Naive B cell (primary cell): Measurements from ENCODE around the gene PERP. TPM values are rescaled to one million over a fixed set of nuclear protein-coding genes. Genes with fewer than 3 reads are reported as not detected.

Experiments
- ATAC-seq, 2 donors: fragments of 150-1000 bp; cut with Tn5 transposase; 2 replicates each; pipeline ENCODE4 v1.10.0; 2021; ENCODE audit warnings: low read depth in 2 of 2, mild to moderate bottlenecking in 2 of 2, moderate library complexity in 2 of 2
- DNase-seq: peaks from one replicate; pipeline ENCODE4 v3.0.0; 2022
- H3K27ac Mint-ChIP-seq, 6 donors: one replicate each; pipeline ENCODE4 v1.8.0; 2020 to 2022; ENCODE audit warnings: mild to moderate bottlenecking in 6 of 6, mixed read lengths in 6 of 6, moderate library complexity in 5 of 6, inconsistent platforms in 2 of 6
- H3K27me3 Mint-ChIP-seq, 3 donors: one replicate each; pipeline ENCODE4 v1.8.0; 2021 to 2022; ENCODE audit warnings: mixed read lengths in 3 of 3, mild to moderate bottlenecking in 1 of 3
- H3K36me3 Mint-ChIP-seq, 2 donors: one replicate each; pipeline ENCODE4 v1.8.0; 2020 to 2022; ENCODE audit warnings: mixed read lengths in 2 of 2, inconsistent platforms in 1 of 2, mild to moderate bottlenecking in 1 of 2
- H3K4me1 Mint-ChIP-seq, 3 donors: one replicate each; pipeline ENCODE4 v1.8.0; 2020 to 2022; ENCODE audit warnings: mixed read lengths in 3 of 3, inconsistent platforms in 1 of 3, mild to moderate bottlenecking in 1 of 3, moderate library complexity in 1 of 3
- H3K4me3 Mint-ChIP-seq, 8 donors: one replicate each; pipeline ENCODE4 v1.8.0; 2020 to 2022; ENCODE audit warnings: mild to moderate bottlenecking in 8 of 8, mixed read lengths in 8 of 8, moderate library complexity in 8 of 8, inconsistent platforms in 2 of 8
- H3K9me3 Mint-ChIP-seq, 7 donors: one replicate each; pipeline ENCODE4 v1.8.0; 2020 to 2022; ENCODE audit warnings: mixed read lengths in 7 of 7, mild to moderate bottlenecking in 5 of 7, inconsistent platforms in 2 of 7, moderate library complexity in 1 of 7
- polyA plus RNA-seq, 6 donors: library from polyadenylated mRNA; unstranded; fragments of 300-500 nt; fragmentation: Illumina TruSeq; gene quantifications; one replicate each; pipeline ENCODE4 v1.2.3, GENCODE V29; 2021; ENCODE audit warnings: low read depth in 6 of 6

PERP gene
- polyA plus RNA-seq, 6 donors from 2014 or later, result 0.08 to 0.27 (median 0.13) TPM; not detected in 3

GRCh38 chr6:138115201-138115600, 8.0 kb upstream of the PERP start:
- Mint-ChIP-seq H3K4me1 (peaks cover 5 to 7% (median 7%) of the 10 kb centered on the region in 3 donors), H3K9me3 (peaks cover 0 to 3% (median 0%) of the 10 kb centered on the region in 7 donors), H3K27me3 (peaks cover 29 to 48% (median 35%) of the 10 kb centered on the region in 3 donors), H3K36me3 (peaks cover 0 to 9% of the 10 kb centered on the region in 2 donors), H3K4me3 (no peak overlapping the region), H3K27ac (peak overlapping the region in 1 of 6 donors; percentile 20)
- DNase-seq, result no peak
- ATAC-seq, result peak in 1 of 2 donors; percentile 42

GRCh38 chr6:138113588-138114210, 6.5 kb upstream of the PERP start:
- Mint-ChIP-seq H3K4me3 (no peak overlapping the region), H3K4me1 (peaks cover 5 to 7% (median 7%) of the 10 kb centered on the region in 3 donors)

GRCh38 chr6:138110229-138110628, 3.0 kb upstream of the PERP start:
- DNase-seq (no peak), ATAC-seq (no peak)
- Mint-ChIP-seq H3K4me1 (peaks cover 8 to 22% (median 17%) of the 10 kb centered on the region in 3 donors), H3K4me3 (no peak overlapping the region), H3K27me3 (peaks cover 46 to 62% (median 60%) of the 10 kb centered on the region in 3 donors), H3K36me3 (no peaks in the 10 kb centered on the region), H3K27ac (no peak overlapping the region), H3K9me3 (no peaks in the 10 kb centered on the region)

More at GRCh38 chr6:138113588-138114210, 6.5 kb upstream of the PERP start:
- Mint-ChIP-seq H3K36me3 (no peaks in the 10 kb centered on the region), H3K9me3 (no peaks in the 10 kb centered on the region), H3K27ac (no peak overlapping the region), H3K27me3 (peaks cover 24 to 41% (median 39%) of the 10 kb centered on the region in 3 donors)
- DNase-seq (no peak), ATAC-seq (no peak)

- no peaks in the 10 kb centered on the region for H3K36me3 Mint-ChIP-seq
- H3K4me3 Mint-ChIP-seq, result peak overlapping the region in 1 of 8 donors; percentile 69
- H3K4me1 Mint-ChIP-seq, result peaks cover 8 to 22% (median 17%) of the 10 kb centered on the region in 3 donors
- no peaks in the 10 kb centered on the region for H3K9me3 Mint-ChIP-seq
- ATAC-seq (peak; percentile 40 to 56), DNase-seq (peak; percentile 59)
- no peak overlapping the region for H3K27ac Mint-ChIP-seq
- H3K27me3 Mint-ChIP-seq, result peaks cover 47 to 60% (median 60%) of the 10 kb centered on the region in 3 donors
These were observed 2.1 kb upstream of the PERP start for GRCh38 chr6:138109042-138109997.

- H3K27me3 Mint-ChIP-seq, result peaks cover 49 to 64% (median 57%) of the 10 kb centered on the region in 3 donors
- peak overlapping the region; percentile 87 to 96 (median 91) for H3K4me3 Mint-ChIP-seq
- H3K36me3 Mint-ChIP-seq, result no peaks in the 10 kb centered on the region
- peak overlapping the region in 4 of 6 donors; percentile 58 to 84 (median 66) for H3K27ac Mint-ChIP-seq
- ATAC-seq (peak; percentile 13 to 17), DNase-seq (no peak)
- H3K9me3 Mint-ChIP-seq, result no peaks in the 10 kb centered on the region
- H3K4me1 Mint-ChIP-seq, result peaks cover 8 to 22% (median 17%) of the 10 kb centered on the region in 3 donors
These were observed 753 bp upstream of the PERP start for GRCh38 chr6:138107752-138108592.

- no peaks in the 10 kb centered on the region for H3K36me3 Mint-ChIP-seq
- ATAC-seq (no peak), DNase-seq (no peak)
- peaks cover 8 to 22% (median 17%) of the 10 kb centered on the region in 3 donors for H3K4me1 Mint-ChIP-seq
- no peaks in the 10 kb centered on the region for H3K9me3 Mint-ChIP-seq
- H3K4me3 Mint-ChIP-seq, result peak overlapping the region in 7 of 8 donors; percentile 85 to 94 (median 88)
- H3K27me3 Mint-ChIP-seq, result peaks cover 59 to 73% (median 67%) of the 10 kb centered on the region in 3 donors
- H3K27ac Mint-ChIP-seq, result peak overlapping the region in 2 of 6 donors; percentile 16 to 64
These were observed 548 bp downstream of the PERP start for GRCh38 chr6:138106665-138107077.

GRCh38 chr6:138105880-138106664, 1.1 kb downstream of the PERP start:
- no peak overlapping the region for H3K27ac Mint-ChIP-seq
- ATAC-seq, result no peak
- H3K27me3 Mint-ChIP-seq, result peaks cover 60 to 73% (median 65%) of the 10 kb centered on the region in 3 donors
- no peak for DNase-seq
- peaks cover 0 to 4% of the 10 kb centered on the region in 2 donors for H3K36me3 Mint-ChIP-seq
- H3K4me1 Mint-ChIP-seq, result peaks cover 8 to 22% (median 17%) of the 10 kb centered on the region in 3 donors
- peak overlapping the region in 7 of 8 donors; percentile 85 to 94 (median 88) for H3K4me3 Mint-ChIP-seq
- H3K9me3 Mint-ChIP-seq, result no peaks in the 10 kb centered on the region

GRCh38 chr6:138105446-138105845, 1.8 kb downstream of the PERP start:
- no peak for DNase-seq
- no peak for ATAC-seq
- Mint-ChIP-seq H3K9me3 (no peaks in the 10 kb centered on the region), H3K36me3 (peaks cover 0 to 4% of the 10 kb centered on the region in 2 donors), H3K27me3 (peaks cover 60 to 69% (median 63%) of the 10 kb centered on the region in 3 donors), H3K4me1 (peaks cover 8 to 22% (median 17%) of the 10 kb centered on the region in 3 donors), H3K4me3 (peak overlapping the region in 3 of 8 donors; percentile 42 to 91 (median 87)), H3K27ac (no peak overlapping the region)

GRCh38 chr6:138104618-138105213, 2.5 kb downstream of the PERP start:
- H3K4me1 Mint-ChIP-seq, result peaks cover 8 to 22% (median 17%) of the 10 kb centered on the region in 3 donors
- ATAC-seq (no peak), DNase-seq (no peak)
- no peak overlapping the region for H3K27ac Mint-ChIP-seq
- no peaks in the 10 kb centered on the region for H3K9me3 Mint-ChIP-seq
- no peak overlapping the region for H3K4me3 Mint-ChIP-seq
- peaks cover 0 to 4% of the 10 kb centered on the region in 2 donors for H3K36me3 Mint-ChIP-seq
- peaks cover 60 to 70% (median 70%) of the 10 kb centered on the region in 3 donors for H3K27me3 Mint-ChIP-seq

- Mint-ChIP-seq H3K4me3 (no peak overlapping the region), H3K27ac (no peak overlapping the region), H3K9me3 (peaks cover 0 to 2% (median under 1%) of the 10 kb centered on the region in 7 donors), H3K4me1 (peaks cover 8 to 22% (median 17%) of the 10 kb centered on the region in 3 donors), H3K27me3 (peaks cover 56 to 70% (median 67%) of the 10 kb centered on the region in 3 donors), H3K36me3 (peaks cover 0 to 4% of the 10 kb centered on the region in 2 donors)
- DNase-seq (no peak), ATAC-seq (no peak)
These were observed 3.3 kb downstream of the PERP start for GRCh38 chr6:138103871-138104270.

- Mint-ChIP-seq H3K4me3 (no peak overlapping the region), H3K27me3 (peaks cover 58 to 74% (median 71%) of the 10 kb centered on the region in 3 donors), H3K4me1 (peaks cover 0 to 10% (median 8%) of the 10 kb centered on the region in 3 donors), H3K9me3 (peaks cover 0 to 15% (median 8%) of the 10 kb centered on the region in 7 donors), H3K27ac (peak overlapping the region in 1 of 6 donors; percentile 8), H3K36me3 (peaks cover 4 to 13% of the 10 kb centered on the region in 2 donors)
- DNase-seq (no peak), ATAC-seq (no peak)
These were observed 5.1 kb downstream of the PERP start for GRCh38 chr6:138101946-138102731.
